Neutrophil (primary cell): ENCODE measurements around the gene CLEC19A.
"Not testable (repeated sequence)": the region's sequence is repeated elsewhere in the genome, so short reads cannot be mapped to it uniquely, and the experiment has no call there.

Experiments used
- H3K27ac ChIP-seq: fragments of 200-600 bp; sonication (generic); 2 replicates; pipeline ENCODE4 v1.5.1; 2016; ENCODE audit warnings: mild to moderate bottlenecking, moderate library complexity
- H3K27me3 ChIP-seq: fragments of 200-600 bp; sonication (generic); 2 replicates; pipeline ENCODE4 v1.6.0; 2016; ENCODE audit warnings: mild to moderate bottlenecking
- H3K36me3 ChIP-seq: fragments of 200-600 bp; sonication (generic); 2 replicates; pipeline ENCODE4 v1.5.1; 2017
- H3K4me1 ChIP-seq, 2 experiments: fragments of 200-600 bp in 1 of 2; sonication (generic) in 1 of 2; 1 replicate in 1 of 2; 2 replicates in 1 of 2; pipeline versions ENCODE4 v1.5.1 to v1.6.1; 2013 to 2016; ENCODE audit warnings: low read depth in 1 of 2, low read length in 1 of 2, mild to moderate bottlenecking in 1 of 2, moderate library complexity in 1 of 2; ENCODE audit not compliant: control insufficient read depth in 1 of 2, insufficient read depth in 1 of 2
- H3K4me3 ChIP-seq, 2 experiments: fragments of 200-600 bp in 1 of 2; sonication (generic) in 1 of 2; 1 replicate in 1 of 2; 2 replicates in 1 of 2; pipeline ENCODE4 v1.5.1; 2013 to 2016; ENCODE audit warnings: low read depth in 1 of 2, low read length in 1 of 2, mild to moderate bottlenecking in 1 of 2, moderate library complexity in 1 of 2
- H3K9me3 ChIP-seq: fragments of 200-600 bp; sonication (generic); 2 replicates; pipeline ENCODE4 v1.5.1; 2016
- CTCF ChIP-seq: fragments of 200-600 bp; sonication (generic); IDR thresholded peaks from 2 replicates; pipeline ENCODE4 v1.5.1; 2016; ENCODE audit warnings: antibody characterized with exemption

Gene CLEC19A

GRCh38 chr16:19316846-19317245 is 31.3 kb downstream of the CLEC19A start:
- no peak overlapping the region for H3K27ac ChIP-seq
- peaks cover 3% of the 10 kb centered on the region for H3K27me3 ChIP-seq
- no peak for TF ChIP-seq CTCF
- no peaks in the 10 kb centered on the region for H3K36me3 ChIP-seq
- no peak overlapping the region for H3K4me3 ChIP-seq
- H3K4me1 ChIP-seq = no peaks in the 10 kb centered on the region
- H3K9me3 ChIP-seq = no peaks in the 10 kb centered on the region

- H3K9me3 ChIP-seq, H3K4me3 ChIP-seq, H3K36me3 ChIP-seq, H3K4me1 ChIP-seq, H3K27me3 ChIP-seq, H3K27ac ChIP-seq: not testable (repeated sequence)
Measured at GRCh38 chr16:19321186-19321585, 35.7 kb downstream of the CLEC19A start.

GRCh38 chr16:19323596-19323995 is 38.1 kb downstream of the CLEC19A start:
- Histone ChIP-seq H3K27me3 (no peaks in the 10 kb centered on the region), H3K27ac (no peak overlapping the region), H3K9me3 (no peaks in the 10 kb centered on the region), H3K4me1 (no peaks in the 10 kb centered on the region), H3K4me3 (no peak overlapping the region), H3K36me3 (no peaks in the 10 kb centered on the region)
- TF ChIP-seq CTCF = no peak

GRCh38 chr16:19328364-19328763 is 42.8 kb downstream of the CLEC19A start:
- Histone ChIP-seq H3K9me3 (no peaks in the 10 kb centered on the region), H3K36me3 (no peaks in the 10 kb centered on the region), H3K27ac (no peak overlapping the region), H3K4me1 (no peaks in the 10 kb centered on the region), H3K4me3 (no peak overlapping the region), H3K27me3 (no peaks in the 10 kb centered on the region)
- TF ChIP-seq CTCF = no peak

GRCh38 chr16:19329932-19330331 is 44.4 kb downstream of the CLEC19A start:
- no peaks in the 10 kb centered on the region for H3K4me1 ChIP-seq
- no peaks in the 10 kb centered on the region for H3K36me3 ChIP-seq
- TF ChIP-seq CTCF = no peak
- H3K4me3 ChIP-seq = no peak overlapping the region
- H3K9me3 ChIP-seq = no peaks in the 10 kb centered on the region
- H3K27me3 ChIP-seq = no peaks in the 10 kb centered on the region
- no peak overlapping the region for H3K27ac ChIP-seq

GRCh38 chr16:19330841-19331397 is 45.4 kb downstream of the CLEC19A start:
- TF ChIP-seq CTCF = no peak
- Histone ChIP-seq H3K27me3 (no peaks in the 10 kb centered on the region), H3K4me1 (no peaks in the 10 kb centered on the region), H3K9me3 (no peaks in the 10 kb centered on the region), H3K4me3 (no peak overlapping the region), H3K36me3 (no peaks in the 10 kb centered on the region), H3K27ac (no peak overlapping the region)
